H9 (cell line): ENCODE measurements around the gene NDST1. TPM values are rescaled to one million over a fixed set of nuclear protein-coding genes. Genes with fewer than 3 reads are reported as not detected.

Source experiments
- DNase-seq: peaks from one replicate; pipeline ENCODE4 v3.0.0-alpha.2; 2017
- H2AFZ ChIP-seq: one replicate; pipeline ENCODE4 v1.6.1; 2013; ENCODE audit warnings: mild to moderate bottlenecking, low read length, control low read depth, moderate library complexity
- H2AK5ac ChIP-seq: 2 replicates; pipeline ENCODE4 v1.6.1; 2013; ENCODE audit warnings: low read length, control low read depth, mixed read lengths; ENCODE audit not compliant: insufficient read length
- H2BK120ac ChIP-seq: one replicate; pipeline ENCODE4 v1.6.1; 2013; ENCODE audit warnings: low read depth, mild to moderate bottlenecking, low read length, control low read depth, inconsistent platforms; ENCODE audit not compliant: poor library complexity, severe bottlenecking
- H2BK12ac ChIP-seq: 2 replicates; pipeline ENCODE4 v1.6.1; 2013; ENCODE audit warnings: low read length, control low read depth, mixed read lengths, low read depth; ENCODE audit not compliant: insufficient read length
- H2BK15ac ChIP-seq: 2 replicates; pipeline ENCODE4 v1.6.1; 2013; ENCODE audit warnings: low read depth, low read length, control low read depth
- H2BK20ac ChIP-seq: one replicate; pipeline ENCODE4 v1.6.1; 2013; ENCODE audit warnings: low read depth, mild to moderate bottlenecking, low read length, control low read depth, inconsistent platforms; ENCODE audit not compliant: poor library complexity, severe bottlenecking
- H2BK5ac ChIP-seq: 2 replicates; pipeline ENCODE4 v1.6.1; 2013; ENCODE audit warnings: low read length, control low read depth, mixed read lengths; ENCODE audit not compliant: insufficient read length
- H3K14ac ChIP-seq: 2 replicates; pipeline ENCODE4 v1.6.1; 2013; ENCODE audit warnings: low read length, control low read depth; ENCODE audit not compliant: insufficient read depth
- H3K18ac ChIP-seq: 2 replicates; pipeline ENCODE4 v1.6.1; 2013; ENCODE audit warnings: low read depth, mild to moderate bottlenecking, mixed read lengths, low read length, control low read depth; ENCODE audit not compliant: insufficient read length
- H3K23ac ChIP-seq: 2 replicates; pipeline ENCODE4 v1.6.1; 2013; ENCODE audit warnings: low read length, control low read depth, mixed read lengths, low read depth; ENCODE audit not compliant: insufficient read length
- H3K23me2 ChIP-seq: 2 replicates; pipeline ENCODE4 v1.6.1; 2013; ENCODE audit warnings: low read depth, mild to moderate bottlenecking, mixed read lengths, low read length, control low read depth; ENCODE audit not compliant: insufficient read length, poor library complexity, severe bottlenecking
- H3K27ac ChIP-seq: 2 replicates; pipeline ENCODE4 v1.5.1; 2013; ENCODE audit warnings: low read length, control low read depth, mixed read lengths, low read depth; ENCODE audit not compliant: insufficient read length
- H3K27me3 ChIP-seq: 2 replicates; pipeline ENCODE4 v1.6.1; 2013; ENCODE audit warnings: low read length, control low read depth, inconsistent platforms; ENCODE audit not compliant: insufficient read depth
- H3K4ac ChIP-seq: 2 replicates; pipeline ENCODE4 v1.6.1; 2013; ENCODE audit warnings: low read depth, mild to moderate bottlenecking, control low read depth, inconsistent platforms, low read length, moderate library complexity
- H3K4me1 ChIP-seq: 2 replicates; pipeline ENCODE4 v1.6.1; 2013; ENCODE audit warnings: low read length, control low read depth, inconsistent platforms; ENCODE audit not compliant: insufficient read depth
- H3K4me2 ChIP-seq: 2 replicates; pipeline ENCODE4 v1.6.1; 2013; ENCODE audit warnings: low read length, control low read depth, mixed read lengths; ENCODE audit not compliant: insufficient read length, insufficient read depth
- H3K56ac ChIP-seq: 2 replicates; pipeline ENCODE4 v1.6.1; 2013; ENCODE audit warnings: low read depth, mild to moderate bottlenecking, mixed read lengths, low read length, control low read depth; ENCODE audit not compliant: insufficient read length
- H3K79me1 ChIP-seq: 2 replicates; pipeline ENCODE4 v1.6.1; 2013; ENCODE audit warnings: low read depth, mild to moderate bottlenecking, moderate library complexity, low read length, control low read depth, inconsistent platforms; ENCODE audit not compliant: insufficient read depth, poor library complexity, severe bottlenecking
- H3K79me2 ChIP-seq: 2 replicates; pipeline ENCODE4 v1.6.1; 2013; ENCODE audit warnings: low read length, control low read depth, inconsistent platforms; ENCODE audit not compliant: insufficient read depth
- H3K9ac ChIP-seq: 2 replicates; pipeline ENCODE4 v1.6.1; 2013; ENCODE audit warnings: low read length, control low read depth, mixed read lengths; ENCODE audit not compliant: insufficient read length; ENCODE audit errors: extremely low read depth
- H3K9me3 ChIP-seq: one replicate; pipeline ENCODE4 v1.6.1; 2013; ENCODE audit warnings: low read depth, low read length, inconsistent platforms; ENCODE audit not compliant: control insufficient read depth
- H3T11ph ChIP-seq: one replicate; pipeline ENCODE4 v1.6.1; 2013; ENCODE audit warnings: mild to moderate bottlenecking, low read length, control low read depth, inconsistent platforms
- H4K20me1 ChIP-seq: one replicate; pipeline ENCODE4 v1.6.1; 2013; ENCODE audit not compliant: control insufficient read depth, insufficient read length, insufficient read depth
- H4K5ac ChIP-seq: 2 replicates; pipeline ENCODE4 v1.6.1; 2013; ENCODE audit warnings: low read depth, mild to moderate bottlenecking, mixed read lengths, low read length, control low read depth; ENCODE audit not compliant: insufficient read length
- H4K8ac ChIP-seq: replicated peaks from 2 replicates; pipeline ENCODE4 v1.6.1; 2013; ENCODE audit warnings: low read length, control low read depth, mixed read lengths, low read depth; ENCODE audit not compliant: insufficient read length
- H4K91ac ChIP-seq: 2 replicates; pipeline ENCODE4 v1.6.1; 2013; ENCODE audit warnings: low read depth, mild to moderate bottlenecking, moderate library complexity, mixed read lengths, low read length, control low read depth; ENCODE audit not compliant: insufficient read length
- H3K27ac Mint-ChIP-seq, 3 experiments: 2 replicates in 2 of 3; 3 replicates in 1 of 3; pipeline ENCODE4 v1.8.0; 2020 to 2021; ENCODE audit warnings: mixed read lengths in 3 of 3, mild to moderate bottlenecking in 1 of 3, moderate library complexity in 1 of 3
- H3K27me3 Mint-ChIP-seq: 2 replicates; pipeline ENCODE4 v1.8.0; 2021; ENCODE audit warnings: low read depth, mild to moderate bottlenecking, moderate library complexity, mixed read lengths
- H3K36me3 Mint-ChIP-seq, 3 experiments: 2 replicates in 2 of 3; 3 replicates in 1 of 3; pipeline ENCODE4 v1.8.0; 2020 to 2021; ENCODE audit warnings: low read depth in 3 of 3, mixed read lengths in 3 of 3; ENCODE audit not compliant: insufficient read depth in 1 of 3
- H3K4me1 Mint-ChIP-seq, 2 experiments: 2 replicates each; pipeline ENCODE4 v1.8.0; 2020; ENCODE audit warnings: mixed read lengths in 2 of 2
- H3K4me3 Mint-ChIP-seq, 2 experiments: 2 replicates in 1 of 2; 3 replicates in 1 of 2; pipeline ENCODE4 v1.8.0; 2020 to 2021; ENCODE audit warnings: mild to moderate bottlenecking in 2 of 2, mixed read lengths in 2 of 2, moderate library complexity in 1 of 2
- H3K9me3 Mint-ChIP-seq, 2 experiments: 2 replicates in 1 of 2; 3 replicates in 1 of 2; pipeline ENCODE4 v1.8.0; 2020; ENCODE audit warnings: mild to moderate bottlenecking in 2 of 2, mixed read lengths in 2 of 2, moderate library complexity in 1 of 2
- WGBS: extraction: QIAGEN DNeasy Blood & Tissue Kit; methylation state at CpG from one replicate; pipeline ENCODE4 v1.1.7; 2013; ENCODE audit warnings: missing lambda C conversion rate, low lambda C conversion rate, mixed read lengths; ENCODE audit not compliant: insufficient read length; ENCODE audit errors: extremely low coverage; 5-methylcytosine and 5-hydroxymethylcytosine counted together
- total RNA-seq: library from RNA; stranded (reverse); gene quantifications from 2 replicates; pipeline ENCODE4 v1.2.1, GENCODE V29; 2021
- TF ChIP-seq, protein P1 (sequence below): fragments of 200-600 bp; sonication (generic); conservative IDR thresholded peaks from 3 replicates; pipeline ENCODE4 v1.8.0; 2021; ENCODE audit warnings: antibody characterized with exemption, mild to moderate bottlenecking

The NDST1 gene
- total RNA-seq, 1 experiment from 2014 or later: 65.5 TPM

DNA sequence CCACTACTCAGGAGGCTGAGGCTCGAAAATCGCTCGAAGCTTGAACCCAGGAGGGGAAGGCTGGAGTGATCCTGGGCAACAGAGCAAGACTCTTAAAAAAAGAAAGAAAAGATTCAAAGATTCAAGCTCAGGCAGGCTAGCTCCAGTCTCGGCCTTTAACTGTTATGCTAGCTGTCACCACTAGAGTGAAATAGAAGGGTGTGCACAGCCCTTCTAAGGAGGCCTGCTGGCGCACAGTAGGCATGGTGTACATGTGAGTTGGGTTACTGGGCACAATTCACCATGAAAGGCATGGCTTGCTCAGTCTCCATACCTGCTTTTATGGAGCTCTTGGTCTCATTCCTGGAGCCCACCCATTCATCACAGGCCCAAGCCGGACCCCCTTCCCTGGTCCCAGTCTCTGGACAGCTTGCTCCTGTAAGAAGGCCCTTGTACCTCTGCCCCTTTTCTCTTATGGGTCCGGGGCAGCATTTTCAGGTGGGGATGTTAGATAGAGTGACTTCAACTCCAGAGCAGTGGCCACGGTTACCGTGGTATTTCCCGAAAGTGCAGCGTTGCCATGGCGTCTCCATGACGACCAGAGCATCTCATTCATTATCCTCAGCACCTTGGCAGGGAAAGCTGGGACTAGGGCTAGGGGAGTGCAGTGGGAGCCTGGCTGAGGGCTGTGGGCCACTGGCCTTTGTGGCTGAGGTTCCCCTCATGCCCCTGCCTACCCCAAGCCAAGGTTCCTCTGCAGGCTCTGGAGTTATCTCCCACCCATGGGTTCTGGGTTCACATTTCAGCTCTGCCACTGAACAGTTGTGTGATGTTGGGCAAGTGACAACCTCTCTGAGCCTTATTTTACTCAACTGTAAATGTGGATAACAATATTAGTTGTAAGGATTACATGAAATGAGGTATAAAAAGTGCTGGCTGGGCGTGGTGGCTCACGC lies 5.7 kb downstream of the NDST1 start:
- H2BK5ac ChIP-seq: no peak overlapping the region
- DNase-seq: no peak
- peaks cover 5% of the 10 kb centered on the region; the same call in 1 of the 2 replicates for H3K79me2 ChIP-seq
- H3K9ac ChIP-seq: no peak overlapping the region
- H3K4me1 ChIP-seq: peaks cover 6% of the 10 kb centered on the region; the same call in 1 of the 2 replicates
- no peak overlapping the region for H2BK20ac ChIP-seq
- no peak overlapping the region for H3K56ac ChIP-seq
- no peak overlapping the region for H3K18ac ChIP-seq
- no peaks in the 10 kb centered on the region for H3K9me3 ChIP-seq
- H3K23ac ChIP-seq: no peak overlapping the region
- no peaks in the 10 kb centered on the region for H4K20me1 ChIP-seq
- no peaks in the 10 kb centered on the region for H3K23me2 ChIP-seq
- H3T11ph ChIP-seq: no peak overlapping the region
- H3K4me2 ChIP-seq: no peak overlapping the region
- H2AK5ac ChIP-seq: no peak overlapping the region
- peaks cover 45 to 64% of the 10 kb centered on the region in 2 experiments for H3K4me1 Mint-ChIP-seq
- H3K27ac Mint-ChIP-seq: peak overlapping the region in 1 of 3 experiments; percentile 86; a peak in 2 of 7 replicates
- TF ChIP-seq, protein P1, sequence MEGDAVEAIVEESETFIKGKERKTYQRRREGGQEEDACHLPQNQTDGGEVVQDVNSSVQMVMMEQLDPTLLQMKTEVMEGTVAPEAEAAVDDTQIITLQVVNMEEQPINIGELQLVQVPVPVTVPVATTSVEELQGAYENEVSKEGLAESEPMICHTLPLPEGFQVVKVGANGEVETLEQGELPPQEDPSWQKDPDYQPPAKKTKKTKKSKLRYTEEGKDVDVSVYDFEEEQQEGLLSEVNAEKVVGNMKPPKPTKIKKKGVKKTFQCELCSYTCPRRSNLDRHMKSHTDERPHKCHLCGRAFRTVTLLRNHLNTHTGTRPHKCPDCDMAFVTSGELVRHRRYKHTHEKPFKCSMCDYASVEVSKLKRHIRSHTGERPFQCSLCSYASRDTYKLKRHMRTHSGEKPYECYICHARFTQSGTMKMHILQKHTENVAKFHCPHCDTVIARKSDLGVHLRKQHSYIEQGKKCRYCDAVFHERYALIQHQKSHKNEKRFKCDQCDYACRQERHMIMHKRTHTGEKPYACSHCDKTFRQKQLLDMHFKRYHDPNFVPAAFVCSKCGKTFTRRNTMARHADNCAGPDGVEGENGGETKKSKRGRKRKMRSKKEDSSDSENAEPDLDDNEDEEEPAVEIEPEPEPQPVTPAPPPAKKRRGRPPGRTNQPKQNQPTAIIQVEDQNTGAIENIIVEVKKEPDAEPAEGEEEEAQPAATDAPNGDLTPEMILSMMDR: peak; percentile 52
- H4K5ac ChIP-seq: no peak overlapping the region
- H3K4me3 Mint-ChIP-seq: no peak overlapping the region
- no peaks in the 10 kb centered on the region for H3K9me3 Mint-ChIP-seq
- H4K91ac ChIP-seq: no peak overlapping the region
- H3K79me1 ChIP-seq: no peaks in the 10 kb centered on the region
- H2BK12ac ChIP-seq: no peak overlapping the region
- no peak overlapping the region for H2AFZ ChIP-seq
- no peak overlapping the region for H2BK120ac ChIP-seq
- no peak overlapping the region for H3K4ac ChIP-seq
- H3K27ac ChIP-seq: no peak overlapping the region
- H3K27me3 ChIP-seq: no peaks in the 10 kb centered on the region
- H2BK15ac ChIP-seq: no peak overlapping the region
- no CpG with 5 or more reads among the region's 15 CpGs for WGBS
- H3K36me3 Mint-ChIP-seq: peaks cover 0 to 1% (median 0%) of the 10 kb centered on the region in 3 experiments; a peak in 3 of 7 replicates
- no peaks in the 10 kb centered on the region for H3K27me3 Mint-ChIP-seq
- H3K14ac ChIP-seq: no peak overlapping the region
- no peak overlapping the region for H4K8ac ChIP-seq
